Activated naive CD4-positive, alpha-beta T cell treated with anti-CD3 and anti-CD28 coated beads for 36 hours (primary cell): Measurements from ENCODE around the gene DNAAF9. TPM values are rescaled to one million over a fixed set of nuclear protein-coding genes. Genes with fewer than 3 reads are reported as not detected.

Source experiments
- CTCF ChIA-PET: fragments of 350-600 bp; sonication (Branson Sonifier 250); formaldehyde crosslinking; loops from one replicate; lab custom pipeline; 2021; ENCODE audit warnings: antibody characterized with exemption; lab: Charles Lee
- DNase-seq: peaks from one replicate; pipeline ENCODE4 v3.0.0-alpha.2; 2020
- H3K27ac Mint-ChIP-seq: one replicate; pipeline ENCODE4 v1.8.0; 2021; ENCODE audit warnings: mild to moderate bottlenecking, mixed read lengths
- H3K27me3 Mint-ChIP-seq: one replicate; pipeline ENCODE4 v1.8.0; 2021; ENCODE audit warnings: low read depth, mixed read lengths
- H3K36me3 Mint-ChIP-seq: one replicate; pipeline ENCODE4 v1.8.0; 2021; ENCODE audit warnings: low read depth, mixed read lengths
- H3K4me1 Mint-ChIP-seq: one replicate; pipeline ENCODE4 v1.8.0; 2021; ENCODE audit warnings: low read depth, mixed read lengths
- H3K4me3 Mint-ChIP-seq: one replicate; pipeline ENCODE4 v1.8.0; 2021; ENCODE audit warnings: mild to moderate bottlenecking, moderate library complexity, mixed read lengths
- H3K9me3 Mint-ChIP-seq: one replicate; pipeline ENCODE4 v1.8.0; 2021; ENCODE audit warnings: mixed read lengths
- intact Hi-C: fragments of 100-400 bp; cut with micrococcal nuclease; formaldehyde crosslinking; loops from one replicate; pipeline ENCODE4 v1.15.1; 2023
- total RNA-seq, 2 experiments: library from RNA; stranded (reverse); gene quantifications; one replicate each; pipeline ENCODE4 v1.2.3, GENCODE V29; 2021

The DNAAF9 gene
- total RNA-seq, 2 experiments from 2014 or later, result 0.35 to 0.43 TPM

GRCh38 chr20:3390759-3391425, 16.6 kb downstream of the DNAAF9 start:
- Mint-ChIP-seq H3K9me3 (peaks cover 3% of the 10 kb centered on the region), H3K36me3 (peaks cover 2% of the 10 kb centered on the region), H3K4me1 (peaks cover 1% of the 10 kb centered on the region), H3K27me3 (peaks cover 6% of the 10 kb centered on the region), H3K27ac (no peak overlapping the region), H3K4me3 (no peak overlapping the region)
- DNase-seq, result no peak
- CTCF ChIA-PET, result no interaction called here
- intact Hi-C loops, result no loop called here

GRCh38 chr20:3383878-3384495, 23.5 kb downstream of the DNAAF9 start:
- peak; percentile 66 for DNase-seq
- CTCF ChIA-PET, result no interaction called here
- Mint-ChIP-seq H3K4me1 (peaks cover 14% of the 10 kb centered on the region), H3K9me3 (peaks cover 3% of the 10 kb centered on the region), H3K4me3 (no peak overlapping the region), H3K27ac (peak overlapping the region; percentile 59), H3K27me3 (peaks cover 8% of the 10 kb centered on the region), H3K36me3 (no peaks in the 10 kb centered on the region)
- intact Hi-C loops, result loop anchor here (1.0 kb wide), 1 partner anchor 36 kb away; no protein-coding TSS in a partner anchor

- CTCF ChIA-PET, result interaction anchor here (0.6 to 1.0 kb wide), 2 partner anchors 15 to 25 kb away, joined by 5 to 6 read pairs; no protein-coding TSS in a partner anchor
- Mint-ChIP-seq H3K4me3 (no peak overlapping the region), H3K9me3 (peaks cover 3% of the 10 kb centered on the region), H3K27me3 (peaks cover 8% of the 10 kb centered on the region), H3K4me1 (peaks cover 14% of the 10 kb centered on the region), H3K27ac (no peak overlapping the region), H3K36me3 (no peaks in the 10 kb centered on the region)
- no peak for DNase-seq
- intact Hi-C loops, result no loop called here
Observed at GRCh38 chr20:3382836-3383235, 24.6 kb downstream of the DNAAF9 start.

GRCh38 chr20:3380228-3381070, 27.0 kb downstream of the DNAAF9 start:
- CTCF ChIA-PET, result interaction anchor here (0.9 kb wide), 1 partner anchor 13 kb away, joined by 3 read pairs; no protein-coding TSS in a partner anchor
- intact Hi-C loops, result no loop called here
- H3K4me3 Mint-ChIP-seq, result no peak overlapping the region
- no peak overlapping the region for H3K27ac Mint-ChIP-seq
- peaks cover 14% of the 10 kb centered on the region for H3K4me1 Mint-ChIP-seq
- H3K36me3 Mint-ChIP-seq, result no peaks in the 10 kb centered on the region
- peaks cover 2% of the 10 kb centered on the region for H3K27me3 Mint-ChIP-seq
- DNase-seq, result no peak
- H3K9me3 Mint-ChIP-seq, result peaks cover 3% of the 10 kb centered on the region

- H3K36me3 Mint-ChIP-seq, result no peaks in the 10 kb centered on the region
Observed at GRCh38 chr20:3378138-3378537, 29.3 kb downstream of the DNAAF9 start.

GRCh38 chr20:3377644-3378043, 29.8 kb downstream of the DNAAF9 start:
- Mint-ChIP-seq H3K27ac (no peak overlapping the region), H3K9me3 (no peaks in the 10 kb centered on the region), H3K4me3 (no peak overlapping the region), H3K27me3 (no peaks in the 10 kb centered on the region), H3K4me1 (peaks cover under 1% of the 10 kb centered on the region), H3K36me3 (no peaks in the 10 kb centered on the region)
- CTCF ChIA-PET, result no interaction called here
- no peak for DNase-seq
- intact Hi-C loops, result no loop called here

More at GRCh38 chr20:3378138-3378537, 29.3 kb downstream of the DNAAF9 start:
- H3K27ac Mint-ChIP-seq, result no peak overlapping the region
- no peaks in the 10 kb centered on the region for H3K27me3 Mint-ChIP-seq
- H3K9me3 Mint-ChIP-seq, result no peaks in the 10 kb centered on the region
- peaks cover 1% of the 10 kb centered on the region for H3K4me1 Mint-ChIP-seq
- CTCF ChIA-PET, result no interaction called here
- no peak overlapping the region for H3K4me3 Mint-ChIP-seq
- DNase-seq, result no peak
- intact Hi-C loops, result no loop called here

- Mint-ChIP-seq H3K27me3 (no peaks in the 10 kb centered on the region), H3K9me3 (no peaks in the 10 kb centered on the region), H3K4me1 (no peaks in the 10 kb centered on the region), H3K36me3 (no peaks in the 10 kb centered on the region), H3K4me3 (no peak overlapping the region), H3K27ac (no peak overlapping the region)
- DNase-seq, result no peak
- intact Hi-C loops, result no loop called here
- CTCF ChIA-PET, result no interaction called here
Observed at GRCh38 chr20:3374296-3374695, 33.2 kb downstream of the DNAAF9 start.

- Mint-ChIP-seq H3K27me3 (no peaks in the 10 kb centered on the region), H3K9me3 (no peaks in the 10 kb centered on the region), H3K4me3 (no peak overlapping the region), H3K4me1 (peaks cover 5% of the 10 kb centered on the region), H3K36me3 (peaks cover 2% of the 10 kb centered on the region), H3K27ac (no peak overlapping the region)
- intact Hi-C loops, result no loop called here
- DNase-seq, result no peak
- CTCF ChIA-PET, result interaction anchor here (1.1 kb wide), 1 partner anchor 154 kb away, joined by 3 read pairs; no protein-coding TSS in a partner anchor
Observed at GRCh38 chr20:3371754-3372153, 35.7 kb downstream of the DNAAF9 start.

GRCh38 chr20:3367089-3367488, 40.4 kb downstream of the DNAAF9 start:
- Mint-ChIP-seq H3K4me3 (no peak overlapping the region), H3K27me3 (no peaks in the 10 kb centered on the region), H3K4me1 (peaks cover 5% of the 10 kb centered on the region), H3K9me3 (no peaks in the 10 kb centered on the region), H3K36me3 (peaks cover 2% of the 10 kb centered on the region), H3K27ac (no peak overlapping the region)
- intact Hi-C loops, result no loop called here
- DNase-seq, result no peak
- CTCF ChIA-PET, result interaction anchor here (0.6 to 1.1 kb wide), 2 partner anchors 13 to 612 kb away, joined by 3 to 4 read pairs; no protein-coding TSS in a partner anchor

- DNase-seq, result no peak
- H3K9me3 Mint-ChIP-seq, result no peaks in the 10 kb centered on the region
- CTCF ChIA-PET, result no interaction called here
- peaks cover 2% of the 10 kb centered on the region for H3K36me3 Mint-ChIP-seq
- intact Hi-C loops, result no loop called here
- H3K27ac Mint-ChIP-seq, result no peak overlapping the region
- H3K27me3 Mint-ChIP-seq, result no peaks in the 10 kb centered on the region
- no peak overlapping the region for H3K4me3 Mint-ChIP-seq
- H3K4me1 Mint-ChIP-seq, result peaks cover 5% of the 10 kb centered on the region
Observed at GRCh38 chr20:3364323-3365013, 43.0 kb downstream of the DNAAF9 start.

GRCh38 chr20:3360752-3361151, 46.7 kb downstream of the DNAAF9 start:
- CTCF ChIA-PET, result no interaction called here
- Mint-ChIP-seq H3K27me3 (no peaks in the 10 kb centered on the region), H3K36me3 (no peaks in the 10 kb centered on the region), H3K9me3 (no peaks in the 10 kb centered on the region), H3K27ac (no peak overlapping the region), H3K4me3 (no peak overlapping the region), H3K4me1 (no peaks in the 10 kb centered on the region)
- no peak for DNase-seq
- intact Hi-C loops, result no loop called here
